ENCODE results near the gene HERC2.

Gene HERC2

DNA sequence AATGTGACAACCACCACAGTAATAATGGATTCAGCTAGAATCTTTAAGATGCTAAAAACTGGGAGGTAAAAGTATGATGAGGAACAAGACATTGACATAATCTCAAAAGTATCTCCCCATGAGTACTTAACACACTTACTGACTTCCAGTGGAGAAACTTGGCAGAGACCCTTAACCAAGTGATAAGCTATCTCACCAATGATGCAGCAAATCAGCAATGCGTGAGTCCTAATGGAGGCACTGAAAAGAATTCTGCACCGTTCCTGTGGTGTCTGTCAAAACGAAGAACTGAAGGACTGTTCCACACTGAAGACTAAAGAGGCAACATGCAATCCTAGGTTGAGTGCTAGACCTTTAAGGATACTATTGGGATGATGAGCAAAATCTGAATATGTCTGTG lies 154.9 kb downstream of the HERC2 start:
- Histone ChIP-seq H2AFZ (ENCODE audit: low read depth, low read length, severe bottlenecking) (no peak overlapping the region), H3K27ac (ENCODE audit: low read depth, low read length) (no peak overlapping the region), H3K9ac (ENCODE audit: low read length) (no peak overlapping the region), H3K27me3 (ENCODE audit: low read length) (no peaks in the 10 kb centered on the region), H3K4me3 (ENCODE audit: insufficient read depth, low read length, poor library complexity, severe bottlenecking) (no peak overlapping the region), H3K9me2 (replicated peaks; ENCODE audit: insufficient read depth, low read length) (no peaks in the 10 kb centered on the region), H4K20me1 (ENCODE audit: low read depth, low read length) (no peaks in the 10 kb centered on the region), H3K79me2 (ENCODE audit: insufficient read depth, low read length) (no peaks in the 10 kb centered on the region), H3K4me2 (ENCODE audit: low read depth, low read length, poor library complexity, severe bottlenecking) (no peak overlapping the region), H3K36me3 (ENCODE audit: low read length) (peaks cover 19% of the 10 kb centered on the region), H3K9me3 (ENCODE audit: insufficient read depth, low read length) (no peaks in the 10 kb centered on the region), H3F3A (ENCODE audit: insufficient read depth) (no peaks in the 10 kb centered on the region)
- TF ChIP-seq CTCF (IDR thresholded peaks at IDR 0.05; ENCODE audit: insufficient read depth, low read length, poor library complexity, severe bottlenecking) (no peak), EZH2phosphoT487 (conservative IDR thresholded peaks at IDR 0.05; ENCODE audit: low read length) (no peak)

DNA sequence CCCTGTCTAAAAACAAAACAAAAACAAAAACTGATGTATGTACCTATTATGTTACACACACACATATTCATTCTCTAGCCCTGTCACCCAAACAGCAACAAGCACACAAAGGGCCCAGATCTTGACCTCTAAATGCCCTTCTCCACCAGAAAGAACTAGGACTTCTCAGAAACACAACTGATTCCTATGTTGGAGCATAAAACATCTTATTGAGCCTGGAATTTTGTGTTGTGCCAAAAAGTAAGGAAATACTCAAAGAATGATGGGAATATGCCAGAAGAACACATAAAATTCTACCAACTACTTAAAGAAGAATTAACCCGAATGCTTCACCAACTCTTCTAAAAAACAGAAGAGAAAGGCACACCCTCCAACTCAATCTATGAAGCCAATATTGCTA lies 156.2 kb downstream of the HERC2 start:
- Histone ChIP-seq H3F3A (ENCODE audit: insufficient read depth) (no peaks in the 10 kb centered on the region), H4K20me1 (ENCODE audit: low read depth, low read length) (no peaks in the 10 kb centered on the region), H3K27ac (ENCODE audit: low read depth, low read length) (no peak overlapping the region), H3K9ac (ENCODE audit: low read length) (no peak overlapping the region), H2AFZ (ENCODE audit: low read depth, low read length, severe bottlenecking) (no peak overlapping the region), H3K9me3 (ENCODE audit: insufficient read depth, low read length) (no peaks in the 10 kb centered on the region), H3K79me2 (ENCODE audit: insufficient read depth, low read length) (no peaks in the 10 kb centered on the region), H3K4me3 (ENCODE audit: insufficient read depth, low read length, poor library complexity, severe bottlenecking) (no peak overlapping the region), H3K9me2 (replicated peaks; ENCODE audit: insufficient read depth, low read length) (no peaks in the 10 kb centered on the region), H3K36me3 (ENCODE audit: low read length) (peaks cover 22% of the 10 kb centered on the region), H3K27me3 (ENCODE audit: low read length) (no peaks in the 10 kb centered on the region), H3K4me2 (ENCODE audit: low read depth, low read length, poor library complexity, severe bottlenecking) (no peak overlapping the region)
- TF ChIP-seq CTCF (IDR thresholded peaks at IDR 0.05; ENCODE audit: insufficient read depth, low read length, poor library complexity, severe bottlenecking) (no peak), EZH2phosphoT487 (conservative IDR thresholded peaks at IDR 0.05; ENCODE audit: low read length) (no peak)

GRCh38 chr15:28164876-28165275 lies 157.1 kb downstream of the HERC2 start:
- Histone ChIP-seq H3K79me2 (ENCODE audit: insufficient read depth, low read length) (no peaks in the 10 kb centered on the region), H3K27ac (ENCODE audit: low read depth, low read length) (no peak overlapping the region), H3K4me3 (ENCODE audit: insufficient read depth, low read length, poor library complexity, severe bottlenecking) (no peak overlapping the region), H3K4me2 (ENCODE audit: low read depth, low read length, poor library complexity, severe bottlenecking) (no peak overlapping the region), H3K36me3 (ENCODE audit: low read length) (peaks cover 22% of the 10 kb centered on the region), H3K9ac (ENCODE audit: low read length) (no peak overlapping the region), H3K9me2 (replicated peaks; ENCODE audit: insufficient read depth, low read length) (no peaks in the 10 kb centered on the region), H4K20me1 (ENCODE audit: low read depth, low read length) (no peaks in the 10 kb centered on the region), H3F3A (ENCODE audit: insufficient read depth) (no peaks in the 10 kb centered on the region), H2AFZ (ENCODE audit: low read depth, low read length, severe bottlenecking) (no peak overlapping the region), H3K9me3 (ENCODE audit: insufficient read depth, low read length) (no peaks in the 10 kb centered on the region), H3K27me3 (ENCODE audit: low read length) (no peaks in the 10 kb centered on the region)
- TF ChIP-seq EZH2phosphoT487 (conservative IDR thresholded peaks at IDR 0.05; ENCODE audit: low read length): no peak
- TF ChIP-seq CTCF (IDR thresholded peaks at IDR 0.05; ENCODE audit: insufficient read depth, low read length, poor library complexity, severe bottlenecking): no peak
